ENCODE results near the gene TOR1AIP2.

- TF ChIP-seq CTCF (IDR thresholded peaks at IDR 0.05; ENCODE audit: low read depth, low read length) (no peak), EZH2phosphoT487 (IDR thresholded peaks at IDR 0.05; ENCODE audit: low read depth) (no peak)
Measured at GRCh38 chr1:179873438-179873851, 4.2 kb downstream of the TOR1AIP2 start.
